ENCODE measurements around the gene SBF2.

Gene SBF2

DNA sequence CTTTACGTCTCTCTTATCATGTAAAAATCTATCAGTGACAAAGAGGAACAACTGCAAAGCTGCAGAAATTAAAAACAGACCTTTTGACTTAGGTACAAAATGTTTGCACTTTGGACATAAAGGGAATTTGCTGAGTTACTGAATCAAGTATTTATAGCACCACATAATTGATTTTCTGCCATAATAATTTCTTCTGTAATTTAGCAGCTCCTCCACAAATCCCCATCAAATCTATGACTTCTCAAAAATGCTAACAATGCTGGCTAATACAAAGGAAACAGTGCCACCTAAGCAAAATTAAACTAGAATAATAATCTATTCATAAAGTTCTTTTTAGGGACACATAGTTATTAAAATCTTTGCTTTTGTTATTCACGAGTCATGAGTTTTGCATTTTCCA lies 415.1 kb downstream of the SBF2 start:
- DNase-seq: no peak

DNA sequence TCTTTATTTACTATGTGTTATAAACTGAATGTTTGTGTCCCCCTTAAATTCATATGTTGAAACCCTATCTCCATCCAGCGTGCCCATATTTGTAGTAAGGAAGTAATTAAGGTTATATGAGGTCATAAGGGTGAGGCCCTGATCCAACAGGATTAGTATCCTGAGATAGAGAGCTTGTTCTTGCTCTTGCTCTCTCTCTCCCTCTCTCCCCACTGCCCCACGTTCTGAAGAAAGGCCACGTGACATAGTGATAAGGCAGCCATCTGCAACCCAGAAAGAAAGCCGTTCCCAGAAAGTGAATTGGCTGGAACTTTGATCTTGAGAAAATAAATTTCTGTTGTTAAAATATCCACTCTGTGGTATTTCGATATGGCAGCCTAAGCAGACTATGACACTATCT lies 417.7 kb downstream of the SBF2 start:
- no peak for DNase-seq

DNA sequence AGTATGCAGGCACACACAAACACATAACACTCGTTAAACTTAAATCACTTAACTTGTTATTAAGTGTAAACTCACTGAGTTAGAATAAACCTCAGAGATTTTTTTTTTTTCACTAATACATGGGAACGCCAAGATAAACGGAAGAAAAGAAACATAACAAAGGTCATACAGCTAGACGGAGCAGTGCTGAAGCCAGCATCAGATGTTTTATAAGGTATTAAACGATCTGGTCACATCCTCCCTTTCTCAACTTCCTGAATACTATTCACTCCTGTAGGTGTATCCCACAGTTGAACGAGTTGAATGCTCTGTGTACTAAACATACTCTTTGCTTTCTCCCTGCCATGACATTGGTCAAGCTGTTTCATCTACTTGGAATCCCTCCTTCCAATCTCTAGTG lies 418.2 kb downstream of the SBF2 start:
- DNase-seq: no peak

DNA sequence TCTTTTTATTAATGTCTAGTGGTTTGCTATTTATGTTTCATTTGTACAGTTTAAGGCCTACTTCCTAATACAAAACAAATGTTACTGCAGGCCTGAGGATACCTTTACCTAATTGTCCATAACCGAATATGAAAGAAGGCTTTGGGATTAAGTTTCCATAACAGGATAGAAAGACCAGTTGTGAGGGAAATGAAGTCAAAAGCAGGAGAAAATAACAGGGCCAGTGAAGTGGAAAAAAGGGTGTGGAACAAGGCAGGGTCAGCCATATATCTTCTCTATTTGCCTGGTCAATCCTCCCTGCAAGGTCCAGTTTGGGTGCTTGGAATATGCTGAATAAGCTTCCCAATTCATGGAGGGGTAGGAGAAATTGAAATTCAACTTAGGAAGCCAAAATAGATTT lies 418.6 kb downstream of the SBF2 start:
- DNase-seq: no peak

DNA sequence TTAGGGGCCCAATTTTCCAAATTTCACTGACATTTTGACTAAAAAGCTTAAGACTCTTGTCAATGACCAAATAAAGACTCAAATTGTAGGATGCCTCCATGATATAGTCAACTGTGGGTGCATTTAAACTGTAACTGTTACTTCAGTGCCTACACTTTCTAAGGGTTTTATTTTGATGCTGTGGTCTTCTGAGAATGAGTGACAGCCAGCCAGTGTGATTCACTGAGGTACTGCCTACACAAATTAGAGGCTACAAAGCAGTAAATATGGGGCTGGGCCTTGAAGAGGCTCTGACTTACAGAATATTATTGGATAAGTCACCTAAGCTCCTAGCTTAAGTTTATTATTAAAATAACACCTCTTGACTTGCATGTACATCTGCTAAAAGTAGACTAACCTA lies 419.6 kb downstream of the SBF2 start:
- DNase-seq: no peak

DNA sequence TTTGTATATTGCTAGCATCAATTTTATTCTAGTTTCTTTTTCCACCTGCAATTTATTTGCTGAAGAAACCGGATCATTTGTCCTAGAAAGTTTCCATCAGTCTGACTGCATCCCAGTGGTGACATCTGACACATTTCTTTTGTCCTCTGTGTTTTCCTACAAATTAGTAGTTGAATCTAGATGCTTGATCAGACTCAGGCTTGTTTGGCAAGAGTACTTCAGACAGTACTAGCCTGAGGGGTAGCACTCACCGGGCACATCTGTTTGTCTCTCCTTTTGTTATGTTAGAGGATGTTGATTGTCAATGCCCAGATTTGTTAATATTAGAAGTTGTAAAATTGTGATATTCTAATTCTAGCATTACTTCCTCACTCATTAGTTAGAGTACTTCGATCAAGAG lies 425.4 kb downstream of the SBF2 start:
- DNase-seq: no peak

DNA sequence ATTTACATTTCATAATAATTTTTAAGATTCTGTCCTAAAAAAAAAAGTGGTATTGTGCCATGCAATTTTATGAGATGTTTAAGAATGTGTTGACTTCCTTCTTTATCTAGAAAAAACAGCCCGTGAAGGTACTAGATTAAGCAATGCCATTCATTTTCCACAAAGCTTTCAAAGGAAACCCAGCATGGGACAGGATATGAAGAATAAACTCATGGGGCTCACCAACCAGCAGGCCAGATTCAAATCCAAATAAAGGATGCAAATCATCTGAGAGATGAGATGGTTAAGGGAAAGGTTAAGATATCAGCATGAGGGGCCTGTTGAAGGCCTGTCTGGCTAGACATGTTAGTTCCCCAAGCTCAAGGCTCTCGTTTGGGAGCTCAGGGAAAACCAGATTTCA lies 431.0 kb downstream of the SBF2 start:
- no peak for DNase-seq

DNA sequence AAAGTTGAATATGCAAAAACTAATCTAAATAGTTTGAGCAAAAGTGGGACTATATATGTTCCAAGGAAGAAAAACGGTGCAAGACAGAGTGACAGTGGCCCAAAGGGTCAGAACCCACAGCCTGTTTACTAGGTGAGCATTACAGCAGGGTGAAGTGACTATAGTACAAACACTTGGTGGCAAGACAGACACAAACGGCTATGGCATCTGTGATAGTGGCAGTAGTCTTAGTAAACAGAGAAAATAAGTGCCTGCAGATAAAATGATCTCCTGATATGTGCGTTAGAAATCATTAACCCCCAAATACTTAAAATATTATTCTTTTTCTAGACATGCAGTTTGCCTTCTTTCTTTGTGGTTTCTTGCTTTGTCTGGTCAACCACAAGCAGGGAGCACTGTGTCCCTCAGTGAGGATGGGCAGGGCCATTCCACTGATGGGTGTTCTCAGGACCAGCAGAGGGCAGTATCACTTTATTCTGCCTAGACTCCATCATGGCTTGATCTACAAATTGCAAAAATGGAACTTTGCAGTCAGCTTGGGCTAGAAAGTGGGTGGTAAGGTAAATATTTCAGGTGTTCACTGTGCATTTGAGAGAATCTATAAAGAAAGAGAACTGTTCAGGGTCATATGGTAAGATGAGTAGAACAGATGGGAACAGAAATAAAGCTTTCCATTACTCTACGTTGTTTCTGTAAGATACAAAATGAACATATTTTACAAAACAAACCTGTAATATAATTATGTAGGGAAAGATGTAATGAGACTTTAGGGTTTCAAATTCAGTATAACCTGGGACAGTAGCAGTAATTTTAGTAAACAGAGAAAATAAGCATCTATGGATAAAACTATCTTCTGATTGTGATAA lies 431.9 kb downstream of the SBF2 start:
- DNase-seq: peak; percentile 66

DNA sequence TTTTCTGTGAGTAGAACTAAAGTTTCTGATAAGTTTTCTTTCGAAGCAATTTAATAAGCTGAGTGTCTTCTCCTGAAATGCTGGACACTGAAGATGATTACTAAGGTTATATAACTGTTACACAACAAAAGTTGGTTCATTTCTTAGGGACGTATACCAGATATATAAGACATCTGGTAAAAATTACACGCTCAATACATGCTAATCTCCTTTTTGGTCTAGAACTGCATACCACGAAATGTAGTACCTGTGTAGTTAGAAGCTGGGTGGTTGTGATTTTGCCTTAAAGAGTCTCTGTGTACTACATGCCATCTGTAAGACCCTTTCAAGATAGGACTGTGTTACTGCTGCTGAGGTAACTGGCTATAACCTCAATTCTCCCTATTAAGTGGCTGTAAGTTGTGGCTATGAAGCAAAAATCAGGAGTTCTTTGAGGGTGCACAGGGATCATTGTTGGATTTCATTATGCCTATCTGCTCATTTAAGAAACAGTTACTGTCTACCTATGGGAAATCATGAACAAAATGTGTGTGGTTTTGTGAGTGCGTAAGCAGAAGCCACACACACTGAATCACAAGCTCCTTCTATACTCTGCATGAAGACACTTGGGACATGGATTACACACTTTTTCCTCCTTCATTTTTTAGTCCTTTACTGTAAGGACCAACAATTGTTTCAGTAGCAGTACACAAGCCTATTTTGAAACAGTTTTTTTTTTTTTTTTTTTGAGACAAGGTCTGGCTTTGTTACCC lies 434.3 kb downstream of the SBF2 start:
- DNase-seq: no peak

DNA sequence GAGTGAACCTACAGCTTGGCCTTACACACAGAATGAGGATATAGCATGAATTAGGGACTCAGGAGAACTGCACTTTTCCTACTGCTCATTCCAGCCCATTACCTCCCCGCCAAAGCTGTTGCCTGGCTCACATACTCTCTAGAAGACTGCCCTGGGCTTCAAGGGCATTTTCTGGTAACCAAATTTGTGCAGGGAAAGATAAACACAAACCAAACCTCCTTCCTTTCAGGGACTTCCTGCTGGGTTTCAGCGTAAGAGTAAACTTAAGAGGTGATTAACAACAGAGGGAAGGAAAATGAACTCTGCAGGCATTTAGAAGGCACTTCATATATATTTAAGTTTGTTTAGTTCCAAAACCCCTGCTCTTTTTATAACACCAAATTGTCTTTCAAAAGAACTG lies 435.2 kb downstream of the SBF2 start:
- no peak for DNase-seq

DNA sequence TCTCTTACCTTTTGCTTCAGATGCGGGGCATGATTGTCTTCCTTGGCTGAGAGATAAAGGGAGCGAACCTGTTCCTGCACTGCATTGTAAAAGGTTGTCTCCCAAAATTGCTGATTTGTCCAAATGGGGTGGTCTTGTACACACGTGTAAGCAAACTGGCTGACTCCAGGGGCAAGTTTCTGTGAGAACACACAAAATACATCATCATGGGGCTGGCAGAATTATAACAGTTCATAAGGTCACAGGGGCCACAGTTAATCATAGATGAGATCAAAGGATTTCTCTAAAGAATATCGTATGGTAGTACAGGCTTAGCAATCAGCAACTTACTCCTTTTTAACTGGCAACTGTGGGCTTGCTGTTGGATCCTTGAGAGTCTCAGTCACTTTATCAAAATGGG lies 435.8 kb downstream of the SBF2 start:
- no peak for DNase-seq

DNA sequence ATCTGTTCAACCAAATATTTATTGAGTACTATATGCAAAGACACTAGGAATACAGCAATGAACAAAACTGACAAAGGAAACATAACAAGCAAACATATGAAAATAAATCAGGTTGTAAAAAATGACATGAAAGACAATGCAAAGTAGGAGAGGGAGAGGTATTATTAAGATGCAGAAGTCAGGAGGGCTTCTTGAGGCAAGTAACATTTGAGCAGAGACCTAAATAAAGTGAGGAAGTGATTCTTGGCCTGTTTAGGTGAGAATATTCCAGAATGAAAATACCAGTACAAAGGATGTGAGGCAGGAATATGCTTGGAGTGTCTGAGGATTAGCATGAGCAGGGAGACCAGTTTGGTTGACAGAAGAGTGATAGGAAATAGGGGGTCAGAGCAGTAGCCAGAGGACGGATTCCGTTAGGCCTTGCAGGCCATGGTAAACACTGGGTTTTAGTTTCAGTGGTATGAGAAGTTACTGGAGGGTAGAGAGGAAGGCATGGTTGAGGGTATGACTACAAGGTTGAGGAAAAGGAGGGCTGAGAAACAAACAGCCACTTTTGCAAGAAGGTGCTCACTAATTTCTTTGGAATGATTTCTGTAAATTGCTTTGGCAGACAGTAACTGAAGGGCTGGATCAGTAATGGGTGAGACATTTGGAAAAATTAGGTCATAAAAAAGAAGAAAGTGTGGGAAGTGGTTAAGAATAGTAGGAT lies 438.3 kb downstream of the SBF2 start:
- DNase-seq: no peak

DNA sequence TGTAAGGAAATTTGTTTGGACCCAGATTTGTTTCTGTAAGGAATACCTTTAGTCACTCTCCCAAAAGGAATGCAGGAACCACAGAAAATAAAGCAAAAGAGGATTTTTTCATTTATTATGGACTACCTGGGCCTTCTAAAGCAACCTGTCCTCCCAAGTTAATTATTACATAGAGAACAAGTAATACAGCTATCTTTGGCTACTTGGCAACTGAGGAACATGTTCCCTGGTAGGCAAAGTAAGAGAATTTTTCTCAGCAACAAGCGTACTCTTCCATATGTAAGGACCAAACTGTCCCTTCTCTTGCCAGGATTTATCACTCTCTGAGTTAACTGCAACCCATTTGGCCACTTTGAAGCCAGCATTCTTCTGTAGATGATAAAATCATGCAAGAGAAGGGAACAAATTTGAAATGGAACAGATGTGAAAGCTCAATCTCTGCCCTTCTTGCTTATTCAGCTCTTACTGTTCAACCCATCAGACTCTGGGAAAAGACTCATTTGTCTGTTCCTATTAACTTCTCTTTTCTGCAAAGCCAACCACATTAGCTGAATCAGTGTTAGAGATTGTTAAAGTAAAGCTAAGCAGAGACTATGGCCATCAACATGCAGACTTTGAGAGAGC lies 440.0 kb downstream of the SBF2 start:
- DNase-seq: no peak

DNA sequence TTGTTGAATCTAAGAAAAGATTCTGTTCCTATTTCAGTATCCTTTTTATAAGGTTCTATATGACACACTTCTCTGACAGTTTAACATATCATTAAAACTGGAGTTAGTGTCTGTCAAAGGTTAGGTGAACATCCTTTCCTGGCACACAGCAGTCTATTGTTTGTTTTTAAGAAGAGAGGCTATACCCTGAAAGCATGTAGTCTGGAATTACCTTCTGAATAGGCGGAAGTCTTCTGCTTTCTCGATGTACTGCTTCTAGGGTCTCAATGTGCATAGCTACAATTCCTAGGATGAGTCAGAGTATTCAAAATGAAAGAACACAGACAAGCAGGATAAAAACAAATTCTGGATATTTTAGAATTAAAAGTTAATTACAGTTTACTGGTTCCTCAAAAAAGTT lies 441.6 kb downstream of the SBF2 start:
- DNase-seq: no peak

DNA sequence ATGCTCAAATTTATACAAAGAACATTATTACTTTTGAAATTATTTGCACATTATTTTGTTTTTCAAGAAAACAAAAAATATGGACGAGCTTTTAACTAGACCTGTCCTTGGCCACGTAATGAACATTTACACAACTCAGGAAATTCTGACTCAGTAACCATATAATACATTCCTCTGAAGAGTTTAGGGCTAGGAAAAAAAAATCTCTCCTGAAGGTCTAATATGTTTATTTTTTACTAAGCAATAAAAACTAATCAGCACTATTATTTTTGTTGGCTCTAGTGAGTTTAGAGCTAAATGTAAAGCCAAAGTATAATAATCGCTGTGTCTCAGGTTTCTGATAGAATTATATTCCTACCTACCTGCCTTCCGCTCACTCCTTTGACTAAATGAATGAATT lies 442.7 kb downstream of the SBF2 start:
- DNase-seq: no peak

DNA sequence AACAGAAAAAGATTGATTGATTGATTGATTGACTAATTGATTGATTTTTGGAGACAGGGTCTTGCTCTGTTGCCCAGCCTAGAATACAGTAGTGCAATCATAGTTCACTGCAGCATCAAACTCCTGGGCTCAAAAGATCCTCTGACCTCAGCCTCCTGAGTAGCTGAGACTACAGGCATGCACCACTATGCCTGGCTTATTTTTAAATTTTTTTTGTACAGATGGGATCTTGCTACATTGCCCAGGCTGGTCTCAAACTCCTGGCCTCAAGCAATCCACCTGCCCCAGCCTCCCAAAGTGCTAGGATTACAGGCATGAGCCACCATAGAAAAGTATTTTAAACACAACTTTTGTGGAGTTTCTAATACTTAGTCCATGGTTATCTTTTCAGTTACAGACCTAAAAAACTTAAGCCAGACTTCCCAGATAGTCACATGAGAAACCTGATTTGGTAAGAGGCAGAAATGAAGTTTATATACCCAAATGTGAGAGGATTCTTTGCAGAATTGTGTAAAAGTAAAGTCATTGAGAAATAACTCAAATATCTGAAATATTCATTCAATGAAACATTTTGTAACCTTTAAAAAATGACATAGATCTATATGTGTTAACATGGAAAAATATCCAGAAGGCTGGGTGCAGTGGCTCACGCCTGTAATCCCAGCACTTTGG lies 443.7 kb downstream of the SBF2 start:
- DNase-seq: no peak

DNA sequence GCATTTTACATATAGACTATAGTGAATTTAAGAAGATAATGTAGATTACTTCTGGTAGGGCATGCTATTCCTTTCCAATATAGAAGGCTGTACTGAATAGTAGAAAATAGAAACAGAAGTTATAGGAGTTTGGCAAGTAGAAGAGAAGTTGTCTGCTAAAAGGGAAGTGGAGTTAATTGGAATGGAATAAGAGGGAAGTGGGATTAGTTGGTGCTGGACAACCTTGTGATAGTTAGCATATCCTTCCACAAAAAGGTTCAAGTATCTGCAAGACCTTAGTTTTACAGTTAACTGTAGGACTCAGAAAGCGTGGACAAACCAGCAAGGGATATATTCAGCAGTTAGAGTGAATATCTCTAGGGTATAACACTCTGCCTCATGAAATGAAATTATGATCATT lies 444.6 kb downstream of the SBF2 start:
- DNase-seq: peak; percentile 66

DNA sequence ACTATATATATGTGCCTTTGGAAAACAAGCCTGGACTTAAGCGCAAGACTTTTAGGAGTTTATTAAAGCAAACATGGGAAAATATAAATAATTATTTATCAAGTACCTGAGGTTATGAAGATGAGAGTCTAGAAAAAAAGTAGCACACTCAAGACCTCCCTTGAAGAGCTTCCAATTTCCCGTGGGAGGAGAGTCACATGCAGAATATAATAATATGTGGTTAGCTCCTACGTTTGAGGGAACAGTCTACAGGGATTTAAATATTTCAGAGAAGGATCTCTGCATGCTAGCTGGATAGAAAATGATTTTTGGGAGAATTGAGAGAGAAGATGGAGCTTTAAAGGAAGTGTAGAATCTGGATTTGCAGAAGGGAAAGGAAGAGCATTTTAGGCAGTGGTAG lies 446.4 kb downstream of the SBF2 start:
- no peak for DNase-seq

DNA sequence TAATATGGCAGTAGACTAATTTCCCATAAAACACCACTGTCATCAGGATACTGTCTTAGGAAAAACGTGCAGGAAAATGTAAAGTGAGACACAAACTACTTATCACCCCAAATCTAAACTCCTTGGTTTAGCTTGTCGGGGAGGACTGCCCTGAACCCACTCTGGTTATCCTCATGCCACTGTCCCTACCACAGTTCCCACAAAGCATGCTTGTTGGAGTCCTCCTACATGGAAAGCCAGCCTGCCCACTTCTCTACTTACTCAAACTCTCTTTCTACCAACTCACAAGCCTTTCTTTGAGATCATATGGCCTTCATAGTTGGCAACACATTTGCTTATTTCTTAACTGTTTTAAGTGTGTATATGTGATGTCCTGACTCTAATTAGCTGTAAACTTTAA lies 451.1 kb downstream of the SBF2 start:
- no peak for DNase-seq

DNA sequence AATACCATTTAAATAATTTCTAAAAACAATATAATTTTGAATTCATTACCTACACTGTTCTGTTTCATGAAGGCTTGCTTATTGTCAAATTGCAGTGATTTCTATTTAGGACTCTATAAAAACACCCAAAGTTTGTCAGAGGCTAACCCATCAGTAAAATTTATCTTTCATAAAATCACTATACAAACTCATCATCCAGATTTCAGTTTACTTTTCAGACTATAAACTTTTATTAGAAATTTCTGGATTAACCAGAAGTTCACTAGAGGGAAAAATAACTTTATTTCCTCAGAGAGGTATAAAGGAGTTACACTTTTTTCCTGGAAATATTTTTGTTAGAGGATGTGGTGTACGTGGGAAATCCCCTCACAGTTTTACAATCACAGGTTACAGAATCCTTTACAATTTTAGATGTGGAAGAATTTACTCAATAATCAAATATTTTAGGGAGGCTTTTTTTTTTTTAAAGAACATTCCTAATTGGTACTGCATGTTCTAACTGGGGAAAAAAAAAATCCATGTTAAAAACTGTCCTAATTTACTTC lies 453.5 kb downstream of the SBF2 start:
- no peak for DNase-seq

DNA sequence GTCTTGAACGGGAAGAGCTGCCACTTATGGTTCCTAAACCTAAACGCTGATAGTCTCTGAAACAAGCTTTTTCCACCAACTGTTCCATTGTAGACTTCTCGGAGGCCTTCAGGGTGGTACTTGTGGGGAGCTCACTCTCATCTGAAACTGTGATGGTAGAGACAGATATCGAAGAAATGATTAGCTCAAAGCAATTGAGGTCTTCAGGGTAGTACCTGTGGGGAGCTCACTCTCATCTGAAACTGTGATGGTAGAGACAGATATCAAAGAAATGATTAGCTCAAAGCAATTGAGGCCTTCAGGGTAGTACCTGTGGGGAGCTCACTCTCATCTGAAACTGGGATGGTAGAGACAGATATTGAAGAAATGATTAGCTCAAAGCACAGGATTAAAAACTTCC lies 454.5 kb downstream of the SBF2 start:
- no peak for DNase-seq

DNA sequence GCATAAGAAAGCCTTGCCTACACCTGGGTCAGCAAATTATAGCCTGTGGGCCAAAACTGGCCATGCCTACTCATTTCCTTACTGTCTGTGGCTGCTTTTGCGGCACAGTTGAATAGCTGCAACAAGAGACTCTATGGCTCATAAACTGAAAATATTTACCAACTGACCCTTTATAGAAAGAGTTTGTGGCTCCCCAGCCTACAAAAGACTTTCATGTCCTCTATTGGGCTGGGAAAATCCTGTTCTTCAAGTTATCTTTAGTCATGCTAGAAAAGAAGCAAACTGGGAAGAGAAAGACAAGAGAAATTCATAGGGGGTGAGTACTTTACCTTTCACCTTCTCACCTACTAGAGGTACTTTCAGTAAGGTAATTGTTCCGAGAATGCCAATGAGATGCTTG lies 455.1 kb downstream of the SBF2 start:
- no peak for DNase-seq

DNA sequence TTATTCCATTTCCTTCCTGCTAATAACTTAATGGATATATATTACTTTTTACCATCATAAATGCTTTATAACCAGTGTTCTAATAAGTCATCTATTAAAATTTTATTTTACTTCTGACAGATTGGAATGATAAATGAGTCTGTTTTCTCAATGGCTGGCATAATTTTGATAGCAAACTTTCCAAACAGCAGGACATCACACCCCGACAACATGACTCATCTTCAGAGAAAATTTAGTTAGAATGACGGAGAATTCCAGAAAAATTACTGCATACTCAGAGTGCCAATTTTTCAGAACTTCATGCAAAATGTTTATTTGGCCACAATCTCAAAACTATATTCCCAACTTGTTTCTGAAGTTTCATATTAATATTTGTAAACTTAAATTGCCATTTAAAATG lies 455.8 kb downstream of the SBF2 start:
- no peak for DNase-seq

Measured in inflammatory macrophage treated with lipopolysaccharide for 4 hours (primary cell).